ENCODE measurements around the gene HTR1D.
"Not testable (repeated sequence)": the region's sequence is repeated elsewhere in the genome, so short reads cannot be mapped to it uniquely, and the experiment has no call there.

HTR1D gene, protein sequence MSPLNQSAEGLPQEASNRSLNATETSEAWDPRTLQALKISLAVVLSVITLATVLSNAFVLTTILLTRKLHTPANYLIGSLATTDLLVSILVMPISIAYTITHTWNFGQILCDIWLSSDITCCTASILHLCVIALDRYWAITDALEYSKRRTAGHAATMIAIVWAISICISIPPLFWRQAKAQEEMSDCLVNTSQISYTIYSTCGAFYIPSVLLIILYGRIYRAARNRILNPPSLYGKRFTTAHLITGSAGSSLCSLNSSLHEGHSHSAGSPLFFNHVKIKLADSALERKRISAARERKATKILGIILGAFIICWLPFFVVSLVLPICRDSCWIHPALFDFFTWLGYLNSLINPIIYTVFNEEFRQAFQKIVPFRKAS

DNA sequence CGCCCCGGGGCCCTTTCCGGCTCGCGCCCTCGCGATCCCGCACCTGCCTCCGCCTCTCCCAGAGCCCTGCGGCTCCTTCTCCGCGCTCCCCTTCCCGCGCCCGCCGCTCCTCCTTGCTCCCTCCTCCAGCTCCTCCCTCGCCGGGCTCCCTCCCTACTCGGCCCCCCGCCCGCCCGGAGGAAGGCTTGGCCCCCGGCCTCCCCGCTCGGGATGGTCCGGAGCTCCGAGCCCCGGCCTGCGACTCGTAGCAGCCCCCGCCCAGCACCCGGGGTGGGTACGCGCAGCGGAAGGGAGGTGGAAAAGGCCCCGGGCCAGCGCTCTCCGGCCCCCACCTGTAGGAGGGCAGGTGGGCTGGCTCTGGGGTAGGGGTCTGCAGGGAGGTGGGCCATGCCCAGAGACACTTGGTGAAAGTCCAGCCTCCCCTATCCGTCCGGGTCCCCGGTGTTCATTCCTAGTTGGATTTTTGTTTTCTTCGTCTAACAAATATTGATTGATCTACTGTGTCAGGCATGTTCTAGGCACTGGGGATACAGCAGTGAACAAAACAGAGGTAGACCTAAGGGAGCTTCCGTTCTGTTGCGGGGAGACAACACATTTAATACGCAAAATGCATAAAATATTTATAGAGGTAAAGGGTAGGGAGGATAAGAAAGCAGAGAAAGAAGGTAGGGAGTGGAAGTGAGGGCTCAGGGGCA is at the start of gene HTR1D:
TSS of gene HTR1D (minus strand) at position 82 of the 695 bp plus-strand sequence. CDS start 23,283 bp downstream, outside the sequence.
- no peak for DNase-seq (ENCODE audit: low read depth)

DNA sequence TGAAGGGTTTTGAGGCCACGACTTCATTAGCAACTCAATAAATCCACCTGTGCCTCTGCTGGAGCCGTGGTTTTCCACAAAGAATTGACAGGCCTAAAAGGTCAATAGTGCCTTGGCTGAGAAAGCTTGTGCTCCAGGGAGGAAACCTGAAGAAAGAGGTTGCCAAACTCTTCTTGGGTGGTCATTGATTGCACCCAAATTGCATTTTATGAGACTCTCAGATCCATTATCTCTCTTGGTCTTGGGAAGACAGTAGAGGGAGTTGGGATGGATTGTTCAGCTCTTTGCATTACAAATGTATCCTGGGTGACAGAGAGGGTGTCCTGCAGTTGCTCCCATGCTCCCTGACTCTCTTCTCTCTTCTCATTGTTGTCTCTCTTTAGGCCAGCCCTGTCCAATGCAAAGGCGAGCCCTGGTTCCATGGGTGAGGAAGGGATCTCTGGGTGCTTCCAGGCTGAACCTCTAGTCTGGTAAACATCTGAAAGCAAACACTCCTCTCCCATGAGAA is 46.1 kb upstream of the HTR1D start:
- no peak for DNase-seq (ENCODE audit: low read depth)

DNA sequence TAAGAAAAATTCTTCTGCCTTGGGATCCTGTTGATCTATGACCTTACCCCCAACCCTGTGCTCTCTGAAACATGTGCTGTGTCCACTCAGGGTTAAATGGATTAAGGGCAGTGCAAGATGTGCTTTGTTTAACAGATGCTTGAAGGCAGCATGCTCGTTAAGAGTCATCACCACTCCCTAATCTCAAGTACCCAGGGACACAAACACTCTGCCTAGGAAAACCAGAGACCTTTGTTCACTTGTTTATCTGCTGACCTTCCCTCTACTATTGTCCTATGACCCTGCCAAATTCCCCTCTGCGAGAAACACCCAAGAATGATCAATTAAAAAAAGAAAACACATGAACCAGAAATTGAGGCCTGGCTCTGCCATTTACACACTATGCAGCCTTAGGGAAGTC is 40.8 kb upstream of the HTR1D start:
- DNase-seq (ENCODE audit: low read depth), result not testable (repeated sequence)

DNA sequence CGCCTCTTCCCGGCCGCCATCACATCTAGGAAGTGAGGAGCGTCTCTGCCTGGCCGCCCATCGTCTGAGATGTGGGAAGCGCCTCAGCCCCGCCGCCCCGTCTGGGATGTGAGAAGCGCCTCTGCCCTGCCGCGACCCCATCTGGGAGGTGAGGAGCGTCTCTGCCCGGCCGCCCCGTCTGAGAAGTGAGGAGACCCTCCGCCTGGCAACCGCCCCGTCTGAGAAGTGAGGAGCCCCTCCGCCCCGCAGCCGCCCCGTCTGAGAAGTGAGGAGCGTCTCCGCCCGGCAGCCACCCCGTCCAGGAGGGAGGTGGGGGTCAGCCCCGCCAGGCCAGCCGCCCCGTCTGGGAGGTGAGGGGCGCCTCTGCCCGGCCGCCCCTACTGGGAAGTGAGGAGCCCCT is 40.1 kb upstream of the HTR1D start:
- DNase-seq (ENCODE audit: low read depth), result not testable (repeated sequence)

DNA sequence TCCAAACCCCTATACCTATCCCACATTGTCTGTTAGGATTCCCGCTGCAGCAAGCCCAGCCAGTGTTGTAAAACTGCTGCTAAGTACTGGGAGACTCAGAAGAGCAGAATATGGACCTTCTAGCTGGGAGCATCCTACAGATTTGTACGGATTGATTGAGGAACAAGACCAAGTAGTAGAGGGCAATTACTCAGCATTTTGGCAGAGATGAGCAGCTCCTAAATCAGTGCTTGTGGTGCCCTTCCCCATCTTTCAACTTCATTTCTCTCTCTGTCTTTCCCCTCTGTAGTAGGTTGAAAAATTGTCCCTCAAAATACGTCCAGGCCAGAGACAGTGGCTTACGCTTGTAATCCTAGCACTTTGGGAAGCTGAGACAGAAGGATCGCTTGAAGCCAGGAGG is 37.3 kb upstream of the HTR1D start:
- no peak for DNase-seq (ENCODE audit: low read depth)

DNA sequence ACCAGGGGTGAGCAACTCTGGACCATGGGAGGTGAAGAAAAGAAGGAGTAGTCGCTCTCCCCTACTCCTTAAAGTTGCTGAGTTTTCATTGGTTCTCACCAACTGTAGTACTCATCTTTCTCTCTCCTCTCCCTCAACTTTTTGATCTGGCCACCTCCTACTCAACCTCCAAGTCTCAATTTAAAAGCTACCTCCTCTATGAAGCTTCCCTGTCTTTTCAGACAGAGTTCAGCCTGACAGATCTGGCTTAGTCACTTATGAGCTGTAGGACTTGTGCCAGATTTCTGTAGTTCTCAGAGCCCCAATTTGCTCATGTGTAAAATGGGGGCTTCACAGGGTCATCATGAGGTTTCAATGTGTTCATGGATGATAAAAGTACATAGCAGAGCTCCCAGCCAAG is 34.5 kb upstream of the HTR1D start:
- no peak for DNase-seq (ENCODE audit: low read depth)

DNA sequence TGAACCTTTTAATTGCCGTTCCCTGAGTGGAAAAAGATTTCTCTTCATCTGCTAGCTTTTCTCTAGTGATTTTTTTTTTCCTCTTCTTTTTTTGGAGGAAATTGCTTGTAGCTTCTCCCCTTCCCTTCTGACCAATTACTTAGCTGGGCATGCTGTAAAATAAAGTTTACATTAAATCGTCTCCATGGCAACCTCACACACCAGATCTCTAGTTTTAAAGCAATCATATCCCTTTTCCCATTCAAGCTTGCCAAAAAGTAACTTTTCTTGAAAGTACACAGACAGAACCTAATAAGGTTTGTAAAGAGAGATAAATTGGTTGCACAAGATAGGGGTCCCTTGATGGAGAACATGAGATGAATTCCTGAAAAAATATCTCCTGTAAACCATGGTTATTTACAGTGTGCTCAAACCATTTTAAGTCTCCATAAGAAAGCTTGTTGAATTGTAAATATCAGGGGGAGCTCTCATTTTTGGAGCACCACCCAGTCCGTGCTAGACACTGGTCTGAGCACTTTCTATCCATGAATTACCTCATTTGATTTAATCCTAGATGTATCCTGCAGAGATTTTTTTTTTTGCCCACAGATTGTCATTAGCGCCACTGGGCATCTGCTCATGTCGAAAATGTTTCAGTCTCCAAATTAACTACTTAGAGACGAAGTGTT is 32.6 kb upstream of the HTR1D start:
- DNase-seq (ENCODE audit: low read depth), result no peak

DNA sequence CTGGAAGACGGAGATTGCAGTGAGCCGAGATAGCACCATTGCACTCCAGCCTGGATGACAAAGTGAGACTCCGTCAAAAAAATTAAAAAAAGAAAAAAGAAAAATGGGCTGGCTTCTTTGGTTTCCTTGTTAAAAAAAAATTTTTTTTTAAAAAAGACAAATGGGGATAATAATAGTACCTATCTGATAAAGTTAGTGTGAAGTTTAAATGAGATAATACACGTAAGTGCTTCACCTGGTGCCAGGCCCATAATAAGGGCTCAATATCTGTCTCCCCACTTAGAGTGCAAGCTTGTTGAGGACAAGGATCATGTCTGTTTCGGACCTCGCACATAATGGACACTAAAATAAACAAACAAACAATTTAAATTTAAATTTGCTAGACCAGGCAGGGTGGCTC is 30.0 kb upstream of the HTR1D start:
- no peak for DNase-seq (ENCODE audit: low read depth)

DNA sequence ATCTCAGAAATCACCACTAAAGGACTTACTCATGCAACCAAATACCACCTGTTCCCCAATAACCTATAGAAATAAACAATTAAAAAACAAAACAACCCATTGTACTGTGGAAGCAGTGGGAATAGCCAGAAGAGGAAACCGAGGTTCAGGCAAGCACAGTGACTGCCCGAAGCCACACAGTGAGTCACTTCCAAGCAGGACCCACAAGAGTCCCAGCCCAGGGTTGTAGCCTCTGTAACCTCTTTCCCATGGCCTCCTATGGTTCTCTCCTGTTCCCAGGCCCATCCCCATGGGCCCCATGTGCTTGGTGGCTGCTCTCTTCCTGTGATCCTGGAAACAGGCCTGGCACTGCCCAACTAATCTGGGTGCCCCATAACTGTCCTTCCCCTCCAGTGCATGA is 29.0 kb upstream of the HTR1D start:
- DNase-seq (ENCODE audit: low read depth), result no peak

DNA sequence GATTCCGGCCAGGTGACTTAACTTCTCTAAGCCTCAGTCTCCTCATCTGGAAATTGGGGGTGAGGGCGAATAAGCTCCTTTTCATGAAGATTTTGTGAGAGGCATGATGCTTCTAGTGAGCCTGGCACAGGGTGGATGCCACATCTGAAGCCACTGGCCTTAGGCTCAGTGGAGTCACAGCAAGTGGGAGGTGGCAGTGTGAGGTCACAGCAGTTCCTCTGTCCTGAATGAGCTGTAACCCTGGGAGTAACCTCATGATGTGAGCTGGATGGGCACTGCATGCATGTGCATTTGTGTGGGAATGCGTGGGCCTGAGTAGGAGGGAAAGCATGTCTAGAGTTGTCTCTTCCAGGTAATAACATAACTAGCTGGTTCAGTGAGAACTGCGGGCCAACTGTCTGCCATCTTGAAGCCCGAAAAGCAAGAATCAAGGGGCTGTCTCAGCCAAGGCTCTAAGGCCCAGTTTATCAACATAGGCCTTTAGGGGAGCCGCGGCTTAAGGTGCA is 27.0 kb upstream of the HTR1D start:
- no peak for DNase-seq (ENCODE audit: low read depth)

DNA sequence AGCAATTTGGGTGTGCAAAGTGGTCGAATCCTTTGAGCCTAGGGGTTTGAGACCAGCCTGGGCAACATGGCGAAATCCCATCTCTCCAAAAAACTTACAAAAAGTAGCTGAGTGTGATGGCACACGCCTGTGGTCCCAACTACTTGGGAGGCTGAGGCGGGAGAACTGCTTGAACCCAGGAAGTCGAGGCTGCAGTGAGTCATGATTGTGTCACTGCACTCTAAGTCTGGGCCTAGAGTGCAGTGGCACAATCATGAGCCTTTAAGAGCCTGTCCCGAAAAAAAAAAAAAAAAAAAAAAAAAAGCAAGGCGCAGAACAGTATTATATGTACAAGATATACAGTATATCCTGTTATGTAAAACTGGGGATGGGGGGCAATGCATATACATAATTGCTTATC is 25.1 kb upstream of the HTR1D start:
- no peak for DNase-seq (ENCODE audit: low read depth)

DNA sequence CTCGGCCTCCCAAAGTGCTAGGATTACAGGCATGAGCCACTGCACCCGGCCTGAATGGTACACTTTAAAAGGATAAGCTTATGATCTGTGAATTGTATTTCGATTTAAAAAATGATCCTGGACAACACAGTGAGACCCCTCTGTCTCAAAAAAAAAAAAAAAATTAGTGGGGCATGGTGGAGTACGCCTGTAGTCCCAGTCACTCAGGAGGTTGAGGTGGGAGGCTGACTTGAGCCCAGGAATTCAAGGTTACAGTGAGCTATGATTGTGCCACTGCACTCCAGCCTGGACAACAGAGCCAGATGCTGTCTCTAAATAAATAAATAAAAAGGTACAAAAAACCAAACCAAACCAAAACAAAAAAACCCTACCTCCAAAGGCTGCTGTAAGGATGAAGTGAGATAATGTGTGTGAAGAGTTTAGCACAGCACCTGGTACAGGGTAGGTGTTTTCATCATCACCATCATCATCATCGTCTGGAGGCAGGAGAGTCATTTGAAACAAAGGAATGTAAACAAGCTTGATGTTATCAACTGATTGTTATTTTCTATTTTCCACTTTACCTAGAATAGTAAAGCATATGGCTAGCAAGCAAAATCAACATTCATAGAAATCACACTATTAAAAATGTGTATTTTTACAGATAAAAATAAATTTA is 22.5 kb upstream of the HTR1D start:
- no peak for DNase-seq (ENCODE audit: low read depth)

DNA sequence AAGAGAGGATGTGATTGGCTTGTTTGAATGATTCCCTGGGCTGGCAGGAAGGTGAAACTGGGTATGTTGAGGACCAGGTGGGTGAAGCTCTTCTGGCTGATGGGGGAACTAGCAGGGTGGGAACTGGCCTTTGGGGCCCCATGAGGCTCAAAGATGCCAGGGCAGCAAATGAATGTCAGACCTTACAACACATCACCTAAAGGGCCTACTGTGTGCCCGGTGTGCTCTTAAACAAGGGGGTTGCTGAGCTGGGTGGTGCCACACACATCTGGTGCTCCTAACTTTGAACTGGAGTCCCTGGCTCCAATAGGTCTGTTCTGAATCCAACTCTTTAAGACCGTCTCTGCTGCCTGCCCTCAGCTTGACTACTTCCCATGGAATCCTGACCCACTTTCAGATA is 21.3 kb upstream of the HTR1D start:
- no peak for DNase-seq (ENCODE audit: low read depth)

DNA sequence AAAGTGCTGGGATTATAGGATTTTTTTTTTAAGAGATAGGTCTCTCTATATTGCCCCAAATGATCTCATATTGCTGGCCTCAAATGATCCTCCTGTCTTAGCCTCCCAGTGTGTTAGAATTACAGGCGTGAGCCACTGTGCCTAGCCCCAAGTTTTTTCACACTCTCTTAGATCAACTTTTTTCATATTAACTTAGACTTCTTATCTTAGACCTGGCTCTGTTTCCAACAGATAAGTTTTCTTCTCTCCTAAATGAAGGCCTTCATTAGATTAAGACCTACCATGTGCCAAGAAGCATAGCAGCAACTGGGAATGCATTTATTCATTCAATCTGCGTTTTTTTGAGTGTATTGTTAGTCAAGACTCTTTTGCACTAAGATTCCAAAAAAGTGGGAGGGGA is 20.2 kb upstream of the HTR1D start:
- no peak for DNase-seq (ENCODE audit: low read depth)

DNA sequence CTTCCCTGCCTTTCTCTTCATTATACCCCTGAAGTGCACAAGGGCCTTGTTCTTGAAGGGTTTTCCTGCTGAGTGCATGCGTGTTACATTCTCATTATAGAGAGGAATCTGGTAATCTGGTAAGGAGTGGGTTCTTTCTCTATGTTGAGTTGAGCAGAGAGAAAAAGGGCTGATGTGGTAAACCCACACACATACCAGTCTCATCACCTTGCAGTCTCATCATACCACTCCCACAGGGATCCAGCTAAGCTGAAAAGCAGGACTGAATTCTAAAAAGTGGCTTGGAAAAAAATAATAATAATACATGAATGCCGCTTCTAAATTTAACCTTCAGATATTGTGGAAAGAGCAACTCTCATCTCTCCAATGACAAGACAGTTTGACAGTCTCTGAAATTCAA is 10.5 kb upstream of the HTR1D start:
- DNase-seq (ENCODE audit: low read depth), result no peak

DNA sequence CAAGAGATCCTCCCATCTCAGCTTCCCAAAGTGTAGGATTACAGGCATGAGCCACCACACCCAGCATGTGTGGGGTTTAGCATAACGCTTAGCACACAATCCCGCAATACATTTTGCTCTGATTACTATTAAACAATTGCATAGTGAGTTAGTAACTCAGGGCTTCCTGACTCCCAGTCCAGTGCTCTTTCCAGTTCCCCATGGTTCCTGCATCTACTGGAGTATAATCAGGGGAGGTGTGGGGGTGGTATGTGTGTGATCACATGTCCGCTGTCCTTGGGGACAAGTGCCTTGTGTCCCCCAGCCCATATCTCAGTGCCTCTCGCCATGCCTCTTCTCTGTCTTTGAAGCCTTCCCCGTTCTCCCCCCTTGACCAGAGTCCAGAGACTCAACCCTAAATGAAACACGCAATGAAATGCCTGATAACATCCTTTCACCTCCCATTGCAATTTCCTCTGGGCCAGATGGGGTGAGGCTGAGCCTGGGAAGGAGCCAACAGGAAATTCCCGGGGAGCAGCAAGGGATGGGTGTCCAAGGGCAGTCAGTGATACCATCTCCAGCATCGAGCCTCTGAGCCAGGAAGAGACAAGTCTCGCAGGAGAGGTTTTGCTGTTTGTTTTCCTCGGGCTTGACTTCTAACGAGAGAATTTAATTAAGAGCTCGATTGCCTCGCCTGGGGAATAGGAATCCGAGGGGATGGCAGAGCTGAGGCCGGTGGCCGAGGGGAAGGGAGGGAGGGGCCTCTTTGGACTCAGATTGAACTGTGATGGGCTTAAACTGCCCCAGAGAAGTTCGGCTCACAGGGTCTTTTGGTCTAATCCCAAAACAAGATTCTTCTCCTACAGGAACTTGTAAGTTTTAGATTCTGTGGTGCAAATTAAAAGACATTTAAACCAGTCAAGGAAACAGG is 7.7 kb upstream of the HTR1D start:
- DNase-seq (ENCODE audit: low read depth), result no peak

DNA sequence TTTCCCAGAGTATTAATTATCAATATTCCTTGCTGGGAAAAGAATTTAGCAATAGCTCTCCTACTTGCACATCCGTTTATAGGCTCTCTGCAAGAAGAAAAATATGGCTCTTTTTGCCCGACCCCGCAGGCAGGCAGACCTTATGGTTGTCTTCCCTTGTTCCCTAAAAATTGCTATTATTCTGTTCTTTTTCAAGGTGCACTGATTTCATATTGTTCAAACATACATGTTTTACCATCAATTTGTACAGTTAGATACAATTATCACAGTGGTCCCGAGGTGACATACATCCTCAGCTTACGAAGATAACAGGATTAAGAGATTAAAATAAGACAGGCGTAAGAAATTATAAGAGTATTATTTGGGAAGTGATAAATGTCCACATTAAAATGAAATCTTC is 6.7 kb upstream of the HTR1D start:
- DNase-seq (ENCODE audit: low read depth), result not testable (repeated sequence)

DNA sequence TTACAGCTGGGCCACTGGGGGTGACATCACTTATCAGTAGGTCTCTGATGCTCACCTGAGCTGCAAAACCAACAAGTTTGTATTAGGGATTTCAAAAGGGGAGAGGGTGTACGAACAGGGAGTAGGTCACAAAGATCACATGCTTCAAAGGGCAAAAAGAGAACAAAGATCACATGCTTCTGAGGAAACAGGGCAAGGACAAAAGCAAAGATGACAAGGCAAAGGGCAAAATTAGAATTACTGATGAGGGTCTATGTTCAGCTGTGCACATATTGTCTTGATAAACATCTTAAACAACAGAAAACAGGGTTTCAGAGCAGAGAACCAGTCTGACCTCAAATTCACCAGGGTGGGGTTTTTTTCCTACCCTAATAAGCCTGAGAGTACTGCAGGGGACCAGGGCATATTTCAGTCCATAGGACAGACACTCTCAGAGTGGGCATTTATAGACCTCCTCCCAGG is 6.2 kb upstream of the HTR1D start:
- DNase-seq (ENCODE audit: low read depth), result not testable (repeated sequence)

DNA sequence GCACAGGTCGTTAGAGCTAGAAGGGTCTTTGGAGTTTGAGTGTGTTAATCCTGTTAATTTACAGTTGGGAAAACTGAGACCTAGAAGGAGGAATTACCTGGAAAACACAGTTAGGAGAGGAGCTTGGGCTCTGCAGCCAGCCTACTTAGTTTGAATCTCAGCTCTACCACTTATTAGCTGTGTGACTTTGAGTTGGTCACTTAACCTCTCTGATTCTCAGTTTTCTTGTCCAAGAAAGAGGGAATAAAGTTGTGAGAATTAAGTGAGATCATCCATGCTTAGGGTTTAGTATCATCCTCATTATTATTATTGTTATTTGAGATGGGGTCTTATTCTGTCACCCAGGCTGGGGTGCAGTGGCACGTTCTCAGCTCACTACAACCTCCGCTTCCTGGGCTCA is 5.4 kb upstream of the HTR1D start:
- DNase-seq (ENCODE audit: low read depth), result no peak

DNA sequence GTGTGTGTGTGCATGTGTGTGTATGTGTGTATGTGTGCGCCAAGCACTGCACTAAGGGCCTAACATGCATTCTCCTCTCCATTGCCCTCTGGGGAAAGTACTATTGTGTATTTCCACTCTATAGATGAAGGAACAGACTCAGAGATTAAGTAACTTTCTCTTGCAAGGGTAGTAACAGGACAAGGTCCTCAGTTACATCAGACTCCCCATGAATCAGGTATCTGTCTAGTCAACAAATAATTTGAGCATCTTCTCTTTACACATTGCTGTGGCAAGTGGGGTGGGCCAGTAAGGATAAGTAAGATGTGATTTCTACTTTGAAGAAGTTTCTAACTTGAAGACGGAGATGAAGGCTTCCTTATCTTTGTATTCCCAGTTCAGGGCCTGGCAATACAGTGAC is 5.0 kb upstream of the HTR1D start:
- no peak for DNase-seq (ENCODE audit: low read depth)

DNA sequence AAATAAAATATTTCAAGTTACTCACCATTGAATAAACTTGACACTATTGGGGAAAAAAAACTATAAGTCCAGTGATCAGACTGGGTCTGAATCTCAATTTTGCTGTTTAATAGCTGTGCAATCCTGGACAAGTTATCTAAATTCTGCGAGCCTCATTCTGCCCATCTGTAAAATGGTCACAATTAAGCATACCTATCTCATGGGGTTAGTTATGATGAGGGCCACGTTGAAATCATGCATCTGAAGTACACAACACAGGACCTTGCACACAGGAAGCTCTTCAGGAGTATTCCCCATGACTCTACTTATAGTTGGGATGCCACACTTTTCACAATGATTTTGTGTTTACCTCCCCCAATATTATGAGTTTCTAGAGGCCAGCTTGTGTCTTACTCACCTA is 3.8 kb upstream of the HTR1D start:
- no peak for DNase-seq (ENCODE audit: low read depth)

Data from activated T-cell treated with anti-CD3 and anti-CD28 coated beads for 1 hour (primary cell).